Stimulated activated CD4-positive, alpha-beta T cell treated with anti-CD3 and anti-CD28 coated beads, Interleukin-12 subunit alpha, Interleukin-12 subunit beta, amount 100 ng/mL, for 4 hours (primary cell): ENCODE measurements around the gene PNPLA7.

Experiments used
- DNase-seq: peaks from one replicate; pipeline ENCODE4 v3.0.0-alpha.2; 2020

The PNPLA7 gene

GRCh38 chr9:137446851-137447471, 103.2 kb downstream of the PNPLA7 start:
- DNase-seq: no peak

- no peak for DNase-seq
Observed at GRCh38 chr9:137445930-137446431, 104.2 kb downstream of the PNPLA7 start.

GRCh38 chr9:137445275-137445807, 104.9 kb downstream of the PNPLA7 start:
- DNase-seq: peak; percentile 84

GRCh38 chr9:137444106-137444790, 106.0 kb downstream of the PNPLA7 start:
- no peak for DNase-seq

- no peak for DNase-seq
Observed at GRCh38 chr9:137441935-137442321, 108.3 kb downstream of the PNPLA7 start.

GRCh38 chr9:137441289-137441934, 108.8 kb downstream of the PNPLA7 start, which contains the start of gene ENTPD8:
Gene ENTPD8 (minus strand): TSS chr9:137441357. CDS start chr9:137438285, 3,072 bp downstream.
- no peak for DNase-seq

- DNase-seq: no peak
Observed at GRCh38 chr9:137439158-137439714, 111.0 kb downstream of the PNPLA7 start.

- no peak for DNase-seq
Observed at GRCh38 chr9:137438591-137439157, 111.5 kb downstream of the PNPLA7 start.

- DNase-seq: no peak
Observed at GRCh38 chr9:137437691-137438590, 112.3 kb downstream of the PNPLA7 start.

- no peak for DNase-seq
Observed at GRCh38 chr9:137436761-137437600, 113.2 kb downstream of the PNPLA7 start.

- no peak for DNase-seq
Observed at GRCh38 chr9:137435980-137436760, 114.0 kb downstream of the PNPLA7 start.

- no peak for DNase-seq
Observed at GRCh38 chr9:137435381-137435891, 114.8 kb downstream of the PNPLA7 start.

GRCh38 chr9:137434498-137435380, 115.5 kb downstream of the PNPLA7 start:
- no peak for DNase-seq

- no peak for DNase-seq
Observed at GRCh38 chr9:137433916-137434431, 116.2 kb downstream of the PNPLA7 start.

- no peak for DNase-seq
Observed at GRCh38 chr9:137433349-137433915, 116.8 kb downstream of the PNPLA7 start.

GRCh38 chr9:137432687-137433348, 117.4 kb downstream of the PNPLA7 start:
- DNase-seq: no peak

- no peak for DNase-seq
Observed at GRCh38 chr9:137431416-137431931, 118.7 kb downstream of the PNPLA7 start.
